A673 (cell line): ENCODE results near the gene TMEM272.

Experiments
- CTCF ChIP-seq: fragments of 300-800, 200-600 bp; sonication (generic); conservative IDR thresholded peaks from 2 replicates; pipeline ENCODE4 v1.5.1; 2017; ENCODE audit warnings: low read depth, mild to moderate bottlenecking, antibody characterized with exemption, low read length, moderate library complexity, mixed read lengths
- EZH2 ChIP-seq: fragments of 200-600 bp; sonication (generic); IDR thresholded peaks from 2 replicates; pipeline ENCODE4 v1.6.1; 2017; ENCODE audit warnings: borderline replicate concordance, low read depth, mild to moderate bottlenecking, mixed read lengths, antibody characterized with exemption, low read length; ENCODE audit not compliant: poor library complexity, severe bottlenecking

GRCh38 chr13:51829568-51829899, 15.4 kb downstream of the TMEM272 start:
- TF ChIP-seq CTCF (no peak), EZH2 (no peak)
